Measurements from ENCODE around the gene GUCA2A. TPM values are rescaled to one million over a fixed set of nuclear protein-coding genes. Genes with fewer than 3 reads are reported as not detected.

Gene GUCA2A
- total RNA-seq, 4 donors from 2014 or later, result 3.2 to 2,017 (median 1,376) TPM

- Histone ChIP-seq H3K9me3 (no peaks in the 10 kb centered on the region), H3K36me3 (peaks cover 0 to 22% (median 4%) of the 10 kb centered on the region in 4 donors), H3K27me3 (no peaks in the 10 kb centered on the region), H3K4me3 (no peak overlapping the region), H3K27ac (no peak overlapping the region), H3K4me1 (no peaks in the 10 kb centered on the region)
- DNase-seq, result no peak
- intact Hi-C loops (cut with DNase I; ENCODE audit: low total_unique reads), result no loop called here
- WGBS, 2 donors (ENCODE audit: low coverage in 1 of 2), result 87 to 100% methylated on average over 3 of the region's 3 CpGs
- in situ Hi-C loops (cut with MboI; ENCODE audit: low pct_ligation_motif_present in 1 of 4, low pct_unique_long_range_greater_than_20kb in 1 of 4, low sequenced_read_pairs in 3 of 4), result no loop called here
- TF ChIP-seq CTCF (IDR thresholded peaks at IDR 0.05), result no peak
- no peak for TF ChIP-seq POLR2A (IDR thresholded peaks at IDR 0.05)
- TF ChIP-seq POLR2AphosphoS5 (IDR thresholded peaks at IDR 0.05), result no peak
- no peak for TF ChIP-seq EP300 (IDR thresholded peaks at IDR 0.05; ENCODE audit: low read depth)
These were observed 20.1 kb upstream of the GUCA2A start for GRCh38 chr1:42184616-42185015.

- intact Hi-C loops (cut with DNase I; ENCODE audit: low total_unique reads), result no loop called here
These were observed 19.4 kb upstream of the GUCA2A start for GRCh38 chr1:42183957-42184268.

GRCh38 chr1:42183210-42183956, 18.8 kb upstream of the GUCA2A start:
- H3K4me3 ChIP-seq, result no peak overlapping the region
- H3K4me1 ChIP-seq, result no peaks in the 10 kb centered on the region
- no peak overlapping the region for H3K27ac ChIP-seq
- intact Hi-C loops (cut with DNase I; ENCODE audit: low total_unique reads) (no loop called here), in situ Hi-C loops (cut with MboI; ENCODE audit: low pct_ligation_motif_present in 1 of 4, low pct_unique_long_range_greater_than_20kb in 1 of 4, low sequenced_read_pairs in 3 of 4) (no loop called here)
- no peak for TF ChIP-seq CTCF (IDR thresholded peaks at IDR 0.05)
- TF ChIP-seq EP300 (IDR thresholded peaks at IDR 0.05; ENCODE audit: low read depth), result no peak
- no peak for TF ChIP-seq POLR2AphosphoS5 (IDR thresholded peaks at IDR 0.05)
- no peak for TF ChIP-seq POLR2A (IDR thresholded peaks at IDR 0.05)
- H3K36me3 ChIP-seq, result peaks cover 0 to 18% (median 2%) of the 10 kb centered on the region in 4 donors
- WGBS, 2 donors (ENCODE audit: low coverage in 1 of 2), result 73 to 96% methylated on average over 4 to 7 of the region's 7 CpGs
- no peak for DNase-seq
- no peaks in the 10 kb centered on the region for H3K27me3 ChIP-seq
- no peaks in the 10 kb centered on the region for H3K9me3 ChIP-seq

More at GRCh38 chr1:42183957-42184268, 19.4 kb upstream of the GUCA2A start:
- Histone ChIP-seq H3K9me3 (no peaks in the 10 kb centered on the region), H3K4me1 (no peaks in the 10 kb centered on the region), H3K27ac (no peak overlapping the region), H3K27me3 (no peaks in the 10 kb centered on the region), H3K4me3 (no peak overlapping the region), H3K36me3 (peaks cover 0 to 22% (median 4%) of the 10 kb centered on the region in 4 donors)
- in situ Hi-C loops (cut with MboI; ENCODE audit: low pct_ligation_motif_present in 1 of 4, low pct_unique_long_range_greater_than_20kb in 1 of 4, low sequenced_read_pairs in 3 of 4), result no loop called here
- 93 to 97% methylated on average over 6 of the region's 6 CpGs for WGBS, 2 donors (ENCODE audit: low coverage in 1 of 2)
- TF ChIP-seq POLR2AphosphoS5 (IDR thresholded peaks at IDR 0.05), result no peak
- no peak for TF ChIP-seq CTCF (IDR thresholded peaks at IDR 0.05)
- no peak for TF ChIP-seq EP300 (IDR thresholded peaks at IDR 0.05; ENCODE audit: low read depth)
- TF ChIP-seq POLR2A (IDR thresholded peaks at IDR 0.05), result no peak
- no peak for DNase-seq

- H3K27ac ChIP-seq, result no peak overlapping the region
- H3K36me3 ChIP-seq, result peaks cover 0 to 6% (median 0%) of the 10 kb centered on the region in 4 donors
- 81 to 90% methylated on average over 2 to 4 of the region's 4 CpGs for WGBS, 2 donors (ENCODE audit: low coverage in 1 of 2)
- no peaks in the 10 kb centered on the region for H3K9me3 ChIP-seq
- in situ Hi-C loops (cut with MboI; ENCODE audit: low pct_ligation_motif_present in 1 of 4, low pct_unique_long_range_greater_than_20kb in 1 of 4, low sequenced_read_pairs in 3 of 4), result no loop called here
- no peak for DNase-seq
- no peak overlapping the region for H3K4me3 ChIP-seq
- H3K4me1 ChIP-seq, result peaks cover 0 to 6% (median 0%) of the 10 kb centered on the region in 4 donors
- intact Hi-C loops (cut with DNase I; ENCODE audit: low total_unique reads), result no loop called here
- no peak for TF ChIP-seq EP300 (IDR thresholded peaks at IDR 0.05; ENCODE audit: low read depth)
- TF ChIP-seq POLR2A (IDR thresholded peaks at IDR 0.05), result no peak
- no peak for TF ChIP-seq POLR2AphosphoS5 (IDR thresholded peaks at IDR 0.05)
- TF ChIP-seq CTCF (IDR thresholded peaks at IDR 0.05), result no peak
- H3K27me3 ChIP-seq, result no peaks in the 10 kb centered on the region
These were observed 17.1 kb upstream of the GUCA2A start for GRCh38 chr1:42181687-42182086.

All from transverse colon (tissue), 4 donors.